Erythroblast (primary cell): Measurements from ENCODE around the gene IARS1.

Experiments used
- DNase-seq, 2 experiments: peaks; one replicate each; lab custom pipeline; 2025; lab: John Stamatoyannopoulos, UW
- GATA1 ChIP-seq: IDR thresholded peaks from 2 replicates; pipeline ENCODE4 v1.6.1; 2011; ENCODE audit warnings: low read depth, mild to moderate bottlenecking, control low read depth, low read length, moderate library complexity
- POLR2A ChIP-seq: IDR thresholded peaks from 2 replicates; pipeline ENCODE4 v1.6.1; 2011; ENCODE audit warnings: mild to moderate bottlenecking, low read length

IARS1 gene

DNA sequence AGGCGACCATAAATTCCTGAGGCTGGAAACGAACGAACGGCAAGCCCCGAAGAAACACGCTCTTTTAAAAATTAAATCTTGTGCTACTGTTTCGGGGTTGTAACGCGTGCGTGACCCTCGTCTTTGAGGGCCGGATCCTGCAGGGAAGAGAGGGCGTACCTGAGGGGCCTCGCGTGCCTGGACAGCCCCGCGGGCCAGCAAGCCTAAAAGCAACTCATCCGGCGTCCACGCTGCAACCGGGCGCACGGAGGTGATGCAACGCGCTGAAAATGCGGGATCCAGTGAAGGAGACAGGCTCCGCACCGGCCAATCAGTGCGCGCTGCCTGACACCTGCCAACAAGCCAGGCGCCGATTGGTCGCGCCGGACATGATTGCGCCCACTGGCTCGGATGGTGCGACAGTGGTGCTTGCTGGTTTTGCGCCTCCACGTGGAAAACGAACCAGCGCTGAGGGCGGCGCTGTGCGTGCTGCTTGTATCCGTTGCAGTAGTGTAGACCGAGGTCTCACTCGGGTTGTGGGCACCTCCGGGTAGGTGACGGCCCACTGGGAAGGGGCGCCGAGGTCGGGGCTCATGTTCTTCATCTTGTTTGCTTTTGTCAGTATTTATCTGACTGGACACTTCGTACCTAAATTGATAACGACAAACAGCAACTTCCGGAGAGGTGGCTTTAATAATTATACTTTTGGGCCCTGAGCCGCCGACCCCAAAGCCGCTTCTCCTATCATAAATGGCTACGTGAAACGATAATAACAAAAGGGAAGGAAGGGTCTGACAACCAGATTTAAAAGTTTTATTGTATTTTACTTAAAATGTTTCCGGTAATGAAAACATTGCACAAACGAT lies at the start of gene IARS1:
IARS1 (minus strand) TSS at position 246 of the 845 bp plus-strand sequence. CDS start 4,278 bp downstream, outside the sequence.
- TF ChIP-seq GATA1 (no peak), POLR2A (peak; percentile 97)
- peak; percentile 99 for DNase-seq

DNA sequence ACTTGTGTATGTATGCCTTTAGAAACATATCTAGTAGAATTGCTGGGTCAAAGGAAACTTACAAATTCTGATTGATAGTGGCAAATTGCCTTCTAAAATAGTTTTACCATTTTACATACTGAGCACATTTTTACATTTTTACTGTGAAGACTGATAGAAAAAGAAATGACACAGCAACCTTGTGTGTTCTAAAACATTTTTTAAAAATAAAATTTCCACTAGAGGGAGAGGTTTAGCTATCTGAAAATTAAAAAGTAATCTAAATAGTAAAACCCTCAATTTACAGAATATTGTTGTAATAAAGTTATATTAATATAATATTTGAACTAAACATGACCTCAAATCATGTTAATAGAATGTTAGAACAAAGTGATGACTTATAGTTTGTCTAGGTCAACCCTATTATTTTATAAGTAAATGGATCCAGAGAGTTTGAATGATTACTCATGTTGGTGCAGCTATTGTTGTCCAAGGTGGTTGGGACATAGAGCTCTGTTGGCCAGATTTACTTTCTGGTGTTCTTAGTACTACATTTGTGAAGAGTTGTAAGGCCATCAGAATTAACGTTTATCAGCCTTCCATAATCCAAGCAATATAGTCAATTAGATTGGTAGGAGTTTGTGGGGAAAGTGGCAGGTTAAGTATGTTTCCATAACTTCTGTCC lies 49.5 kb upstream of the IARS1 start:
- DNase-seq, result no peak
- TF ChIP-seq GATA1, result no peak
- TF ChIP-seq POLR2A, result no peak

DNA sequence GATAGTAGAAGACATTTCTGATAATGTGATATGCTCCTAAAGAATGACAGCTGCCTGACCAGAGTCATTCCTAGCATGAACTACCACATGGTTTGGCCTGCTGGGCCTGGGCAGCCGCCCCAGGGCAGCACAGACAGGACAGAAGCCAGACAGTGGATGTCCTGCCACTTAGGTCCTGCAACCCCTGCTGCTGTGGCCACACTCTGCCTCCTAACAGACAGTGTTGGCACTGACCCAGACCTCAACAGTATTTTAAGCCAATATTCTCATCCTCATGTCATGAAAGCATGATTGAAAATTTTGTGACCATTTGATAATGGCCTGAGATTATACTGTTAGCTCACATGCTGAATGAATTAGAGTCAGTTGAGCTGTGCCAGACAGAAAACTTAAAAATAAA lies 48.1 kb upstream of the IARS1 start:
- no peak for DNase-seq
- TF ChIP-seq GATA1 (no peak), POLR2A (no peak)

DNA sequence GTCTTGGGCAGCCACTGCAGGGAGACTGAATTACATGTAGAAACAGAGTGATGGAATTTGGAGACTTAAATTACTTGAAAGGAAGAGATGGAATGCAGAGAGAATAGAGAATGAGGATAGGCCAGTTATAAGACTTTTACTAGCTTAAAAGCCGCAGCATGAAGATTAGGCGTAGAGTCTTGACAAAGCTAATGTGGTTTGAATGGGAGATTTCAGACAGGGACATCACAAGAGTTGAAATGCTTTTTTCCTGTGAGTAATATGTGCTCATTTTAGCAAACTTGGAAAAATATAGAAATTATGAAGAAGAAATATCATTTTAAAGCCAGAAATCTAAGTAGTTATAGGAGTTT lies 39.8 kb upstream of the IARS1 start:
- TF ChIP-seq POLR2A, result no peak
- no peak for TF ChIP-seq GATA1

DNA sequence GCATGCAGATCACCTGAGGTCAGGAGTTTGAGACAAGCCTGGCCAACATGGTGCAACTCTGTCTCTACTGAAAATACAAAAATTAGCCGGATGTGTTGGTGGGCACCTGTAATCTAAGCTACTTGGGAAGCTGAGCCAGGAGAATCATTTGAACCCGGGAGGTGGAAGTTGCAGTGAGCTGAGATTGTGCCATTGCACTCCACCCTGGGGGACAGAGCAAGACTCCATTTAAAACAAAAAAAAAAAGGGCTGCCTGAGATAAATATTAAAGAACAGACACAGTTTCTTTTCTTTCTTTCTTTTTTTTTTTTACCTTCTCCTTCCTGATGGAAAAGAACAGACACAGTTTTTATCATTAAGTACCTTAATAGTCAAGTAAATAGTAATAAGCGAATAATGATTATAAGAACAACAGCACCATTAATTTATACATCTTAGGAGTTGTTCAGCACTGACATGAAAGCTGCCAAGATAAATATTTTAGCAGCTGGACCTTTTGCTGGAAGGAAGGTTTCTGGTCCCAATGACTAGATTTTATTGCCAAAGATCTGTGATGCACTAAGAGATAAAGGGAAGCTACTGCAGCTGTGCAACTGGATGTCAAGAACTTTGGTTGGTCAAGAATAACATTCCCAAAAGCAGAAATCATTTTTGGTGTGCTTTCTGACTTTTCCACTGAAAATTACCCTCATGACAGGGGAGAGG lies 39.2 kb upstream of the IARS1 start:
- TF ChIP-seq POLR2A (no peak), GATA1 (no peak)
- no peak for DNase-seq

More for the DNA sequence above, 39.8 kb upstream of the IARS1 start:
- no peak for DNase-seq

DNA sequence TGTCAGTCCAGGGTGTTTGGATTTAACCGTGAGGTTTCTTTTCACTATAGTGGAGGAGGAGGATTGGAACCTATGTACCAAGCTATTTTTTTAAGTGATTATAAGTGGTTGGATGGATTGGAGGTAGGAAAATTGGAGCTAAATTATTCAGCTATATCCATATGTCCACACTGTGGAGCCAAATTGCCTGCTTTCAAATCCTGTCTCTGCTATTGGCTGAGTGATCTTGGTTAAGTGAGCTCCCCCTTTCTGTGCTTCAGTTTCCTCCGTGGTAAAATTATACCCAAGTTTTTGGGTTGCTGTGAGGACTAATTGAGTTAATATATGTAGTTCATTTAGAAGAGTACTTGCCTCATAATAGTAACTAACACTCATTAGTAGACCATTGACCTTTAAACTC lies 34.7 kb upstream of the IARS1 start:
- DNase-seq, result peak; percentile 30 to 44
- no peak for TF ChIP-seq GATA1
- TF ChIP-seq POLR2A, result no peak

DNA sequence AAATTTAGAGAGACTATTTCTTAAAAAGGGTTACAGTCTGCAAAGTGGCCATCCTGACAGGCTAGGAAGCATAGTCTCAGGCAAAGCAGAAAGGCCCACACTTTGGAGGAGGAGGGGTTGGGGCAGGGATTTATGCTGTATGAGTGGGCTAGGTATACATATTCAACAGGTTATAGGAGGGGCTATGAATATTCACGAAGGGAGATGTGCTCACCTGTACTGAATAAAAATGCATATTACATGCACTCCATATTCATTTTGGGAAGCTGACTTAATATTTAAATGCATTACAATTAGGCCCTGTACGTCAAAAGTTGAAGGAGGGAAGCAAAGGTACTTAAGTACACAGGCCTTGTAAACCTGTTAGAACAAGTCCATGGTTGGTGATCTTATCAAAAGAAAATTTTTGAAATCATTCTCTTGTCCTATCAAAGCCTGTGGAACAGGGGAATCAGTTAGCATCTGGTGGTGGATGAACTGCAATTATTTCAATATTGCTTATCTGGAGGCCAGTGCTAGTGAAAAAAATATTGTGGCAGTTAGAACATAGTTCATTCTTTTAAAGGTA lies 33.9 kb upstream of the IARS1 start:
- peak; percentile 21 to 50 for DNase-seq
- TF ChIP-seq GATA1 (no peak), POLR2A (no peak)

DNA sequence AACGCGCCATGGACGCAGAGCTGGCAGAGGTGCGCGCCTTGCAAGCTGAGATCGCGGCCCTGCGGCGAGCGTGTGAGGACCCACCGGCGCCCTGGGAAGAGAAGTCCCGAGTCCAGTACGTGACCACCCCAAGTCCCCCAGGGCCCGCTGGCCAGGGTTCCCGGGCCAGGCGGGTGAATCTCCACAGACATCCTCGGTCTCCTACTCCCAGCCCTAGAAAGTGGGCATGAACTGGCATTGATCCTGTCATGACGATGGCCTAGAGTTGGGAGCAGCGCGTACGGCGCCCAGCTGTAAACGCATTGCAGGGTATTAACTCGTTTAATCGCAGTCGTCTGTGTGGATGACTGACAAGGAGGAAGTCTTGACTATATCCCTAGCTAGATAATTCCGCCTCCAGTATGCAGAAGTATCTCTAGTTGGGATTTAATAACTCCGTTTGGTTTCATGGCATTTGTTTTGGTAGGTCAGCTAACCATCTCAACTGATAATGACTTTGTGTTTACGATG lies 32.5 kb upstream of the IARS1 start:
- no peak for TF ChIP-seq GATA1
- TF ChIP-seq POLR2A, result peak; percentile 20
- DNase-seq, result peak; percentile 73 to 75

DNA sequence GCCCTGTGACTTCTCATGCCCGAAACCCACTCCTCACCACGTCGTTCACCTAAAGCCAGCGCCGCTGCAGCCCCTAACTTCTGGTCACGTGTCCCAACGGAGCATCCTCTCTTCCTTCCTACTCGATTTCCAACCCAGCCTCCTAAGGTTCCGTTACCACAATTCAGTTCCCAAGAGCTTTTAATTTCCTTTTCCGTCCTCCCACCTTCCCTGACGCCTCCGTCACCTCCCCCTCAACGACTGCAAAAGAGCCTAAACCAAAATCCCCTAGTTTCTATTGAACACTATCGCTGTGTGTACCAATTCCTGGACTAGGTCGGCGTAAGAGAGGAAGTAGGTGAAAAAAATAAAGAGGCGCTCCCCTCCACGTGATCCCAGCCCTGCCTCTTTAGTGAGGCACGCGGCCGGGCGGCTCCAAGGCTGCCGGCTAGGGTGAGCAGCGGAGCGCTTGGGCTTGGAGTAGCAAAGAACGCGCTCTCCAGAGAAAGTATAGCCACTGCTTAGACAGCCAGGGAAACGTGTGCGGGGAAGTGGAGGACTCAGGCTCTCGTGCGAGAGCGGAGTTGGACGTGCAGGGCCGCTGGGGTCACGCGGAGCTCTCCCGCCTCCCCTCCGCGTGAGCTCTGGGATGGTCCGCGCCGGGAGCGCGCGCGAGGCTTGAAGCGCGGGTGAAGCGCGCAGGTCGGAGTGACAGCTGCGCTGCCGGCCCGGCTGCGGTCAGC lies 31.9 kb upstream of the IARS1 start, which contains the start of the genes CENPP and NOL8:
CENPP (plus strand) TSS at position 685 of the 722 bp plus-strand sequence.
NOL8 (minus strand) TSS at position 82 of the 722 bp plus-strand sequence. CDS start 1,189 bp downstream, outside the sequence.
- peak; percentile 91 to 95 for DNase-seq
- no peak for TF ChIP-seq GATA1
- TF ChIP-seq POLR2A, result peak; percentile 77

DNA sequence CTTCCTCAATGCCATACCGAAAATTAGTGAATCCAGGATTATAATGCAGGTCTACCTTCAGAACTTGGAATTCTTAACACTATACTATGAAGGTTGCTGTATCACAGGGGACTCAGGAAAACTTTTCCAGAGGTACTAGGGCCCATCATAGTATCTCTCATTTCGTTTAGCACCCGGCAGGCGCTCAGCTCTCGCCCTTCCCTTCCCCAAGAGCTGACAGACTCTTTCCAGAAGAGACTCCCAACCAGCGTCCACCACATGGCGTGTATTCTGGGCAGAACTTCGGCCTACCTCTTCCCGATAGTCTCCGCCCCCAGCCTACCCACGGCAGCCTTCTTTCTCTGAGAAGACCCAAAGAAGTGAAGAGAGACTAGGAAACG lies 31.4 kb upstream of the IARS1 start:
- no peak for TF ChIP-seq GATA1
- TF ChIP-seq POLR2A, result no peak
- no peak for DNase-seq

DNA sequence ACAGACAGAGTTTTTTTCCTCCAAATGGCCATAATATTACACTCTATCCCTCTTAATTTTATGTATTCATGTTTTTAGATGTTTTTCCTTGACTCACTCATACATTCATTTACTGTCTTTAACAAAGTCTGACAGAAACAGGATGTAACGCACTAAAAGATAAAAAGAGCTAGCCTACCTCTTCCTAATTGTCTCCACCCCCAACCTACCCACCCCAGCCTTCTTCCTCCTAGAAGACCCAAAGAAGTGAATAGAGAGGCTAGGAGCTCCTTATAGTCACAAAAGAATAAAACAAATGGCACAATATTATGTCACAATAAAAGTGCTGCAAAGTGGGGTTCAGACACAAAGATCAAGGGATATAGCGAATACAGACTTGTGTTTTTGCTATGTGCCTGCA lies 30.9 kb upstream of the IARS1 start:
- TF ChIP-seq GATA1, result no peak
- TF ChIP-seq POLR2A, result no peak

DNA sequence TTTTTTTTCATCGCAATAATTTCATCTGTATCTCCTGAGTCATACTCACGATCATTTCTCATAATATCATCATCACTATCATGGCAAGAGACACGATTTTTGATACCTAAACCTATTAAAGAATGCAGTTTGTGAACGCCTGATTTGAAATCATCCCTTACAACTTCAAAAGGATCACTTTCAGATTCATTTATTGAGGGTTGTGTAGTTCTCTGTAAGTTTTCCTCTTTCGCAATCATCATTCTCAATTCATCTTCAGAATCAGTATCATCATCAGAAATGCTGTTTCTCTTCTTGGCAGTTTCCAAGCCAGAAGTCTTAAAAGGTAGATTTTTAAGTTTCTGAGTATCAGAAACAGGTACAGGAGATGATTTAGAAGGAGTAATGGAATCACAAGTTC lies 22.0 kb upstream of the IARS1 start:
- TF ChIP-seq GATA1 (no peak), POLR2A (no peak)

More for the DNA sequence above, 30.9 kb upstream of the IARS1 start:
- peak; percentile 30 to 45 for DNase-seq

More for the DNA sequence above, 22.0 kb upstream of the IARS1 start:
- no peak for DNase-seq
